Lung (tissue), 12 donors: Measurements from ENCODE around the gene CDK5RAP2. TPM values are rescaled to one million over a fixed set of nuclear protein-coding genes. Genes with fewer than 3 reads are reported as not detected.

ENCODE experiments used
- ATAC-seq: fragments of 200-7000 bp; cut with Tn5 transposase; one replicate; pipeline ENCODE4 v1.9.1; 2020; ENCODE audit warnings: moderate number of reproducible peaks; ENCODE audit not compliant: insufficient read depth, low FRiP score
- DNase-seq, 3 donors: peaks; one replicate each; pipeline ENCODE4 v3.0.0-alpha.2; 2013 to 2017
- H3K27ac ChIP-seq, 2 donors: one replicate each; pipeline ENCODE4 v1.5.1; 2013; ENCODE audit warnings: mild to moderate bottlenecking in 2 of 2, moderate library complexity in 2 of 2, control low read depth in 1 of 2, inconsistent platforms in 1 of 2, low read depth in 1 of 2, low read length in 1 of 2
- H3K27me3 ChIP-seq, 3 donors: one replicate each; pipeline ENCODE4 v1.5.1; 2013; ENCODE audit warnings: low read length in 2 of 3; ENCODE audit not compliant: control insufficient read depth in 3 of 3, insufficient read depth in 3 of 3
- H3K36me3 ChIP-seq, 4 donors: one replicate each; pipeline ENCODE4 v1.5.1; 2013; ENCODE audit warnings: low read length in 4 of 4, mild to moderate bottlenecking in 1 of 4, moderate library complexity in 1 of 4; ENCODE audit not compliant: control insufficient read depth in 4 of 4, insufficient read depth in 4 of 4
- H3K4me1 ChIP-seq, 5 donors: one replicate each; pipeline ENCODE4 v1.5.1; 2013; ENCODE audit warnings: low read length in 5 of 5, mild to moderate bottlenecking in 2 of 5, moderate library complexity in 1 of 5; ENCODE audit not compliant: control insufficient read depth in 5 of 5, insufficient read depth in 5 of 5
- H3K4me3 ChIP-seq: one replicate; pipeline ENCODE4 v1.5.1; 2013; ENCODE audit warnings: mild to moderate bottlenecking, control low read depth, moderate library complexity
- H3K9ac ChIP-seq, 2 donors: one replicate each; pipeline ENCODE4 v1.5.1; 2013; ENCODE audit warnings: low read length in 2 of 2, control low read depth in 1 of 2; ENCODE audit not compliant: insufficient read depth in 1 of 2
- H3K9me3 ChIP-seq, 4 donors: one replicate each; pipeline ENCODE4 v1.5.1; 2013; ENCODE audit warnings: low read length in 3 of 4, mild to moderate bottlenecking in 1 of 4, moderate library complexity in 1 of 4; ENCODE audit not compliant: control insufficient read depth in 4 of 4, insufficient read depth in 3 of 4
- CTCF ChIP-seq: IDR thresholded peaks from 2 replicates; pipeline ENCODE4 v1.5.1; 2012; ENCODE audit warnings: mild to moderate bottlenecking; ENCODE audit errors: control extremely low read depth, extremely low read depth
- WGBS, 2 donors: extraction: QIAGEN DNeasy Blood & Tissue Kit; methylation state at CpG; one replicate each; pipeline ENCODE4 v1.1.7; 2013; 5-methylcytosine and 5-hydroxymethylcytosine counted together
- polyA plus RNA-seq, 2 donors: library from polyadenylated mRNA; stranded (reverse); fragments of 200-250 nt; gene quantifications; one replicate each; pipeline ENCODE4 v1.2.1, GENCODE V29; 2013
- total RNA-seq, 2 donors: library from RNA; depleted of rRNA in 1 of 2; stranded (reverse); fragments of >200 nt in 1 of 2; gene quantifications; one replicate each; pipeline ENCODE4 v1.2.1, GENCODE V29; 2014 to 2021
- donor health status: control.
- donor health status: control.
- donor health status: Bipolar disorder and iron deficiency.
- donor health status: healthy.
- donor health status: DM: yes; HTN: yes; CAD: no.

CDK5RAP2 gene
- total and polyA plus RNA-seq, 4 donors: 25.6 to 65.7 (median 35.9) TPM

DNA sequence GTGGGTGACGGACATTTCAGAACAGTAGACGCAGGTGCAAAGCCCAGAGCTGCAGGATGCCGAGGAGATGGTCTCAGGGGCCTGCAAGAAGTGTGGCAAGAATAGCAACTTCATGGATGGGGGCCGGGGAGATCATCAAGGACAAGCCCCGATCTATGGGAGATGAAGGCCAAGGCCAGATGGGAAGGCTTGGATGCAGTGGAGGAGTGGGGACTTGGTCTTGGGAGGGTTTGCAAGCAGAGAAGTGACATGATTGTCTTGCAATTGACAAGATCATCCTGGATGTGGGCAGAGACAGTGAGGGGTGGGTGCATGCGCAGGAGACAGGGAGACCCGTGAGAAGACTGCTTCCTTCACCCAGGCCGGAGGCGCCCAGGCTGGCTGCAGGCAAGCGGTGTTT, 198.1 kb downstream of the CDK5RAP2 start:
- ATAC-seq: no peak
- Histone ChIP-seq H3K27me3 (no peaks in the 10 kb centered on the region), H3K4me1 (peaks cover 0 to 19% (median 5%) of the 10 kb centered on the region in 5 donors), H3K4me3 (no peak overlapping the region), H3K9ac (no peak overlapping the region), H3K36me3 (no peaks in the 10 kb centered on the region), H3K9me3 (peaks cover 0 to 14% (median 4%) of the 10 kb centered on the region in 4 donors), H3K27ac (no peak overlapping the region)
- TF ChIP-seq CTCF: no peak
- no peak for DNase-seq
- whole genome bisulfite sequencing, 2 donors: 92 to 93% methylated on average over 10 of the region's 10 CpGs

DNA sequence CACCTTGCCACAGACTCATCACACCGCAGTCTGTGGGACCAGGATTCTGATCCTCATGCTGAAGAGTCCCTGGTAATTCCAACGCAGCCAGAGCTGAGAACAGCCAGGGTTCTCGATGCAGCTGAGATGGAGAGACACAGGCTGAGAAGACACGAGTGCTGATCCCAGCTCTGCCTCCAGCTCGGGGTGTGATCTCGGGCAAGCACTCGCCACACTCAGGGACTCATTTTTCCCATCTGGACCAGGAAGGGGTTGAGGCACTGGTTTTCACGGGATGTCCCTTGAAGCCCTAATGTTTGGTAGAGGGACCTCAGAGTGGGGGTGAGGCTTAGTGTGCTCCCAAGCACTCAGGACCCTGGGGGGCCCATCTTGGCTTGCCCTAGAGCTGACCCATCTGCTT, 200.4 kb downstream of the CDK5RAP2 start:
- Histone ChIP-seq H3K36me3 (no peaks in the 10 kb centered on the region), H3K9ac (no peak overlapping the region), H3K9me3 (peaks cover 0 to 14% (median 4%) of the 10 kb centered on the region in 4 donors), H3K4me1 (peaks cover 0 to 13% (median 0%) of the 10 kb centered on the region in 5 donors), H3K27me3 (no peaks in the 10 kb centered on the region), H3K27ac (no peak overlapping the region), H3K4me3 (no peak overlapping the region)
- 97% methylated on average over 8 of the region's 8 CpGs for WGBS, 2 donors
- no peak for DNase-seq
- no peak for ATAC-seq
- TF ChIP-seq CTCF: no peak

DNA sequence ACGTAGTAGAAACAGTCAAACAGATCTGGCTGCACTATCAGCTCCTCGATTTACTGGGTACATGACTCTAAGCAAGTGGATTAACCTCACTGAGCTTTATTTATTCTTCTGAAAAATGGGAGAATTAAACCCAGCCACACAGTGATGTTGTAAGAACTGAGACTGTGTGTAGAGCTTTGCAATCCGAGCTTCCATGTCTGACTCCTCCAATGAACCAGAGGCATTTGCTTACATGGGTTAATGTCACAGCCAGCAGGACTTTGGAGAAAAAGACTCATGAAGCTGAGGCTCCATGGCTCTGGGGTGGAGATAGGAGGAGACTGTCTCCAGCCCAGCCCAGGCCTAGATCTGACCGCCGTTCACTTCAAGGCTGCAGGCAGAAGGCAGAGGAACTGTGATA, 201.3 kb downstream of the CDK5RAP2 start:
- H3K27ac ChIP-seq: no peak overlapping the region
- DNase-seq (no peak), ATAC-seq (no peak)
- H3K9ac ChIP-seq: no peak overlapping the region
- 91 to 96% methylated on average over 5 of the region's 5 CpGs for WGBS, 2 donors
- H3K4me1 ChIP-seq: peaks cover 0 to 7% (median 0%) of the 10 kb centered on the region in 5 donors
- H3K27me3 ChIP-seq: no peaks in the 10 kb centered on the region
- H3K9me3 ChIP-seq: peaks cover 0 to 17% (median 4%) of the 10 kb centered on the region in 4 donors
- no peaks in the 10 kb centered on the region for H3K36me3 ChIP-seq
- H3K4me3 ChIP-seq: no peak overlapping the region
- TF ChIP-seq CTCF: no peak
